Activated CD4-positive, CD25-positive, alpha-beta regulatory T cell treated with anti-CD3 and anti-CD28 coated beads, Interleukin-2, amount 50 U/mL, for 16 hours (primary cell): ENCODE results near the gene AFG3L2.

ENCODE experiments used
- DNase-seq: peaks from one replicate; pipeline ENCODE4 v3.0.0-alpha.2; 2020; ENCODE audit warnings: low read depth, low spot score

Gene AFG3L2

GRCh38 chr18:12361770-12362378, 15.2 kb downstream of the AFG3L2 start:
- no peak for DNase-seq

DNA sequence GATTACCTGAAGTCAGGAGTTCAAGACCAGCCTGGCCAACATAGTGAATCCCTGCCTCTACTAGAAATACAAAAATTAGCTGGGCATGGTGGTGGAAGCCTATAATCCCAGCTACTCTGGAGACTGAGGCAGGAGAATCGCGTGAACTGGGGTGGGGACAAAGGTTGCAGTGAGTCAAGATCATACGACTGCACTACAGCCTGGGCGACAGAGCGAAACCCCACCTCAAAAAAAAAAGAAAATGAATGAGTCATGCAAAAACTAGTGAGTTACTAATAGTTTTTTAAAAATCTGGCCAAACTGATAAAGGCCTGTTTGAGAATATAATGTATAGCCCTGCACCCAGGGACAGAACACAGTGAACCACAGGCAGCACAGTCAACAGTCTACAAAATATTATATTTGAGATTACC, 17.5 kb downstream of the AFG3L2 start:
- no peak for DNase-seq

DNA sequence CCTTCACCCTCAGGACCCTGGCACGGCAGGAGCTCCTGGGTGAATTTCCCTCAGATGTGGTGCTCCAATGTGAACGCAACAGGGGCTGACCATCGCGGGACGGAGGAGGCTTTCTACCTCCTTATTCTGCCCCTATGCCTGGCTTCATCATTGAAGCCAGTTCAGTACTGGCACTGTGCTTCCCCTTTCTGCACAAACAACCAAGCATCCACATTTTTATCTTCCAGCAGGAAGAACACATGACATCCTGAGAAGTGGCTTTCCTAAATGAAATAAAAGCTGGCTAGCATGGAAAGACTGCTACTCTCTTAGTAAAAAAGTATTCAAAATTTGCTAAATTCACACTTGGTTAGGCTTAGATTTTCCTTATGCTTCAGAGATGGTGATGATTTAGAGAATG, 24.8 kb downstream of the AFG3L2 start:
- no peak for DNase-seq

DNA sequence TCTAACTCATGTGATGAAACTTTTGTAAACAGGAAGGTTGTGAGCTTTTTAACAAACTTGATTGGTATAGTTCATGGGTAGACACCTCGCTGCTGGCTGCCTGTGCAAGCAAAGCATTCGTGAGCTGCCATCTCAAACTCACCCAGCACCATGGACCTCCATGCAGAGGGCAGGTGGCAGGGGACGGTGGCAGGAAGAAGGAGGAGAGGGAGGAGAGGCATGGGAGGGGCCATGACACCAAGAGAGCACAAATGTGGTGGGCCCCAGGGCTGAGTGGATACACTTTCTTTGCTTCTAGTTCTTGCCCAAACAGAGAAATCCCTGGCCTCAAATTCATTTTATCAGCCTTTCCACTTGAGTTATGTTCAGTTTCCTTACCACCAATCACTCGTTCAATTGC, 29.1 kb downstream of the AFG3L2 start:
- DNase-seq: no peak

DNA sequence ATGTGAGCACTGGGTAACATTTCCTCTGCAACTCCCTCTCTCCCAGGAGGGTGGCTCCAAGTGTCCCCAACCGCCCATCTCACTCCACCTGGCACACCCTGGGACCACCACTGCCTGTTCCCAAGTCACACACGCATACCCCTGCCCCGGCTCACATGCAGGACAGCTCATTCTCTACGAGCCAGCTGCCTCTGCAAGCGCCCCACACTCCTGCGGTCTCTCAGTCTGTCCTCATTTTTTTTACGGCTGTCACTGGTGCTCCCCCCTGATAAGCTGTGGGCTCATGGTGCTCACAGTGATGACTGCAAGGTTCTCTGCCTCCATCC, 30.8 kb downstream of the AFG3L2 start:
- no peak for DNase-seq

GRCh38 chr18:12345491-12346239, 31.4 kb downstream of the AFG3L2 start:
- DNase-seq: no peak

DNA sequence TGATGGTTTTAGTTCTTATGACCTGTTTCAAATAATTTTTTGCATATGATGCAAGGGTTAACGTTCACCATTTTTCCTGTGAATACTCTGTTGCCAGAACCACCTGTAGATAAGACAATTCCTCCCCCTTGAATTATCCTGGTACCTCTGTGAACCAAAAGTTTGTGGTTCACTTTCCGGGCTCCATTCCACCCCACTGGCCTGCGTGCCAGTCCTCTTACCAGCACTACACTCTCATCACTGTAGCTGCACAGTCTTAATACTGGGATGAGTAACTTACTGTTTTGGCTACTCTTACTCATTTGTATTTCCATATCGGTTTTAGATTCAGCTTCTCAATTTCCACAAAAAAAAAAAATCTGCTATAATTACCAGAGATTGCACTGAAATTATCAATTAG, 34.4 kb downstream of the AFG3L2 start:
- DNase-seq: no peak

DNA sequence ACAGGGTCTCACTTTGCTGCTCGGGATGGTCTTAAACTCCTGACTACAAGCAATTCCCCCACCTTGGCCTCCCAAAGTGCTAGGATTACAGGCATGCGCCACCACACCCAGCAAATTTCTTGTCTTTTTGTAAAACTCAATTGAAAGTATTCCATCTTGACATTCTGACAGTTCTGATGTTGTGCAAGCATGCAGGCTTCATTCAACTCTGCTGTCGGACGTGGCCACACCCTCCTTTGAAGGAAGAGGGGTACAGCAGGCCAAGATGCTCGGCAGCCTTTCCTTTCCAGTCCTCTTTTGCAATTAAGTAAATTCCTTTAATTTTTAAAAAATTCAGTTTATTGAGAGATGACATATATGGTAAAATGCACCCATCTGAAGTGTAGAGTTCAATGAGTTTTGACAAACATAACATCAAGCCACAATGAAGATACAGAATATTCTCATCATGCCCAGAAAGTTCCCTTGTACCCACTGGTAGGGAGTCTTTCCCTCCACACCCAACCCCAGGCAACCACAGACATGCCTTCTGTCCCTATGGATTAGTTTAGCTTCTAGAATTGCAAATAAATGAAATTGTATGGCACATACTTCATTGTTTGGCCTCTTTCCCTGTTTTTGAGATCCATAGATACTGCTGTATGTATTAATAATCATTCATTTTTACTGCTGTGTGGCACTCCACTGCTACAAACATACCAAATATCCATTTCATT, 35.9 kb downstream of the AFG3L2 start:
- DNase-seq: no peak

DNA sequence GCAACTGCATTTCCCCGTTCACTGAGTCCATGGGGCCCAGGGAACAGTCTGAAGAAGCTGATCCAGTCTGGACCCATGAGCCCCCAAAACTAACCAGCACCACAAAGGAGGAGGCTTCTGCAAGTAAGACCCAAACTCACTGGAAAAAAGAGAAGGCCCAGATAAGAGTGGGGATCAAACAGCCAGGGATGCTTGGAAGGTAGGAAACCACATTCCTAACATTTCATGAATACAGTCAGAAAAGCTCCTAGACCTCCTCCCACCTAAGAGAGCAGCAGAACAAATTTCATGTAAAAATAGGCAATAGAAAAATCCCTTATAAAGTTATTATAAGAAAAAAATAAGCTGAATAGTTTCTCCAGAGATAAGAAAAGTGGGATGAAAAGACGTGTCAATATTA, 38.6 kb downstream of the AFG3L2 start:
- DNase-seq: no peak

- DNase-seq: no peak
Observed at GRCh38 chr18:12336887-12337286, 40.1 kb downstream of the AFG3L2 start.

DNA sequence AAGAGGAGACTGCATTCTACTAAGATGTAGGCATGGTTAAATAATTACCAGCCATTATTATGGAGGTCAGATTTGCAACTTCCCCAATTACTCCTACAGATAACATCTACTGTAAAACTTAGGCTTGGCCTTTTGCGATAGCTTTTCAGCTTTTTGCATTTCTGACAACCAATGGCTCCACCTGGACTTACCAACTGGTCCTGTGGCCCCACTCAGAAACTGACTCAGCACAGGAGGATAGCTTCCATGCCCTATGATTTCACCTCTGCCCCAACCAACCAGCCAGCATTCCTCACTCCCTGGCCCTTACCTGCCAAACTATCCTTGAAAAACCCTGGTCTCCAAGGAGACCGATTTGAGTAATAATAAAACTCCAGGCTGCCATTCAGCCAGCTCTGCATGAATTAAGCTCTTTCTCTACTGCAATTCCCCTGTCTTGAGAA, 40.8 kb downstream of the AFG3L2 start:
- no peak for DNase-seq

- no peak for DNase-seq
Observed at GRCh38 chr18:12335503-12335902, 41.5 kb downstream of the AFG3L2 start.

DNA sequence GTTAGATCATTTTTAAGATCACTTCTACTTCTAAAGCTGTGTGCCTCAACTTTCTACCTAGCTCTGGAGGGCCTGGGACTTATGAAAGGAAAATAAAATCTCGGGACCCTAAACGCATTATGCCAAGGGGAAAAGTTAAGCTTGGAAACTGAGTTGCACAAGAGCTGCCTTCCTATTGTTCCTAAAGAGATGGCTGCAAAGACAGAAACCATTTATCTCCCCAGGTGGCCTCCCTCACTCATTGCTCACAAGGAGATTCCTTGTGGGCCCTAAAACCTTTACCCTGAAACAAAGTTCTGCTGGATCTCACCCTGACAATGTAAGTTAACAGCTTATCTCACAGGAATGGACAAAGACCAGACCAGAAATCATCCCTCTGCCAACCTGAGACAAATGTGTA, 42.2 kb downstream of the AFG3L2 start:
- no peak for DNase-seq

DNA sequence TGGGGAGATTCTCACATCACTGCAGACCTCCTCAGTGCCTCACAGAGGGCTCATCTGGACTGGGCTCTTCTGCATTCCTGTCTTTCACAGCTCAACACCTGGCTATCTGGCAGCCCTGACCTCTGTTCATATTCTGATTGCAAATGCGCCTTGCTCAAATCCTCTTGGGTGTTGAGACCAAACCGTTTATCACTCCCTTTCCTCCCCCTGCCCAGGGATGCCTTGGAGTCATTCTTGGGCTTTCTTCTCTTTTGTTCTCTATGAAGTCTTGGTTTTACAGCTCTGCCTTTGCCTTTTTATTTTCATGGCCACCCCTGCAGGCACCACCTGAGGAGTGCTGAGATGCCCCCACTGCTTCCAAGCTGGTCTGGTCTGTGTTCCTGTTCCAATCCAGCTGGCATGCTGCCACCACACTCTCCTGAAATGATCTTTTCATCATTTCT, 42.6 kb downstream of the AFG3L2 start:
- no peak for DNase-seq

DNA sequence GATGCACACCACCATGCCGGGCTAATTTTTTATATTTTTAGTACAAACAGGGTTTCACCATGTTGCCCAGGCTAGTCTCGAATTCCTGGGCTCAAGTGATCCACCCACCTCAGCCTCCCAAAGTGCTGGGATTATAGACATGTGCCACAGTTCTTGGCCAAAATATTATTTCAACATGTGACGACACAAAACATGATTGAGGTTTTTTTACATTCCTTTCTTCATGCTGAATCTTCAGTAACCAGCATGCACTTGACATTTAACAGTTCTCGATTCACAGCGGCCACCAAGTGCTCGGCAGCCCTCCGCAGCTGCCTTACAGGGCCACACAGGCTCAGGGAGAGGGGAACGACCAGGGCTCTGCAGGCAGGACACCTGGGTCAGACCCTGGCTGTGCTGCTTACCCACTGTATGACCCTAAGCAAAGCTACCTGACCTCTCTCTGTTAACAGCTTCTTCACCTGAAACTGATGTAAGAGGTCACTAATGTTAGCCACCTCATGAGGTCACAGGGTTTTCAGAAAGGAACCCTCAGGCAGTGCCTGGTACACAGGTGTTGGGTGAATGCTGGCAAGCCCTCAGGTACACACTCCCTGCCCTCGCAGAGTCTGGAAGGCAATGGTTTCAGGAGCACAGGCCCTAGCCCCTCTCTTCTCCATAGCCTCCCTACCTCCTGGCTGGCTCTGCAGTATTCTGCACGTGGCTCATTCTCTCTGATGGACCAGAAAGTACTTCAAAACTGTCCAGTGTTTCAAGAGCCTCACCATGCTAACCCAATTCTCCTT, 43.3 kb downstream of the AFG3L2 start:
- no peak for DNase-seq

- DNase-seq: no peak
Observed at GRCh38 chr18:12330766-12331165, 46.3 kb downstream of the AFG3L2 start.

GRCh38 chr18:12329125-12329698, 47.8 kb downstream of the AFG3L2 start:
- no peak for DNase-seq

GRCh38 chr18:12328179-12328823, 48.7 kb downstream of the AFG3L2 start:
- no peak for DNase-seq

GRCh38 chr18:12327510-12328178, 49.4 kb downstream of the AFG3L2 start:
- peak; percentile 36 for DNase-seq

- no peak for DNase-seq
Observed at GRCh38 chr18:12326711-12327460, 50.1 kb downstream of the AFG3L2 start.
